Activated CD4-positive, alpha-beta memory T cell treated with anti-CD3 and anti-CD28 coated beads, Interleukin-2, amount 10 ng/mL, durations not matched to agents 7 days and 5 days (primary cell): ENCODE data around the gene RIPPLY3. TPM values are rescaled to one million over a fixed set of nuclear protein-coding genes. Genes with fewer than 3 reads are reported as not detected.

Experiments
- CTCF ChIA-PET: fragments of 350-600 bp; sonication (Branson Sonifier 250); formaldehyde crosslinking; loops from one replicate; lab custom pipeline; 2021; ENCODE audit warnings: antibody characterized with exemption, inconsistent platforms; lab: Charles Lee
- POLR2A ChIA-PET: fragments of 350-600 bp; sonication (Branson Sonifier 250); formaldehyde crosslinking; loops from one replicate; lab custom pipeline; 2021; ENCODE audit warnings: antibody characterized with exemption; lab: Charles Lee
- DNase-seq: peaks from one replicate; pipeline ENCODE4 v3.0.0-alpha.2; 2020
- H3K27ac Mint-ChIP-seq: one replicate; pipeline ENCODE4 v1.8.0; 2021; ENCODE audit warnings: mild to moderate bottlenecking, mixed read lengths
- H3K27me3 Mint-ChIP-seq: one replicate; pipeline ENCODE4 v1.8.0; 2021; ENCODE audit warnings: mixed read lengths
- H3K36me3 Mint-ChIP-seq: one replicate; pipeline ENCODE4 v1.8.0; 2021; ENCODE audit warnings: low read depth, mixed read lengths
- H3K4me1 Mint-ChIP-seq: one replicate; pipeline ENCODE4 v1.8.0; 2021; ENCODE audit warnings: mixed read lengths
- H3K4me3 Mint-ChIP-seq: one replicate; pipeline ENCODE4 v1.8.0; 2021; ENCODE audit warnings: mild to moderate bottlenecking, mixed read lengths
- H3K9me3 Mint-ChIP-seq: one replicate; pipeline ENCODE4 v1.8.0; 2021; ENCODE audit warnings: mixed read lengths
- total RNA-seq, 2 experiments: library from RNA; stranded (reverse); gene quantifications; one replicate each; pipeline ENCODE4 v1.2.3, GENCODE V29; 2021

Gene RIPPLY3
- total RNA-seq, 2 experiments from 2014 or later: not detected

DNA sequence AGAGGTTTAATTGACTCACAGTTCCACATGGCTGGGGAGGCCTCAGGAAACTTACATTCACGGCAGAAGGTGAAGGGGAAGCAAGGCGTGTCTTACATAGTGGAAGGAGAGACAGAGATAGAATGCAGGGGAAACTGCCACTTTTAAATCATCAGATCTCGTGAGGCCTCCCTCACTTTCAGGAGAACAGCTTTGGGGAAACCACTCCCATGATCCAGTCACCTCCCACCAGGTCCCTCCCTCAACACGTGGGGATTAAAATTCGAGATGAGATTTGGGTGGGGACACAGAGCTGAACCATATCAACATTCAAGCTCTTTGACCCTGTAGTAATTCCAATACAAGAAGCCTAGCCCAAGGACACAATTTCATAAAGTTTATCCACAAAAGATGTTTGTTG, 52.7 kb downstream of the RIPPLY3 start:
- CTCF ChIA-PET: no interaction called here

DNA sequence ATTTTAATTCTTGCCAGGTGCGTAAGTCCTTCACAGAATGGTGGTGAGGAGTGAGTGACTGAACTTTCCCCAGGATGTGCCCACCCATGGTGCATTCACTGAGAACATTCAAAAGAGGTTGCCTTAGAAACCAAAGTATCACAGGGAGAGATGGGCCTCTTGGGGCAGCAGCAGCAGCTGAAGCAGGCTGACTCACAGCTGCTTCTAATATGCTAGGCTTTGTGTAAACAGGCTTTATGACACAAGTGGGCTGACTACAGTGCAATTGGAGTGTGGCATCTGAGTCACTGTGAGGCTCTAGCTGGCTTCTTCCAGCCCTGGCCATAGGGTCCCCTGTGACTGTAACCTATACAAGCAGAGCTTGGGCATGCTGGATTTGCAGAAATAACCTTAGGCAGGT, 53.8 kb downstream of the RIPPLY3 start:
- Mint-ChIP-seq H3K36me3 (no peaks in the 10 kb centered on the region), H3K27me3 (no peaks in the 10 kb centered on the region), H3K4me1 (no peaks in the 10 kb centered on the region), H3K4me3 (no peak overlapping the region), H3K9me3 (no peaks in the 10 kb centered on the region), H3K27ac (no peak overlapping the region)
- POLR2A ChIA-PET: no interaction called here
- CTCF ChIA-PET: no interaction called here
- DNase-seq: no peak

More for the DNA sequence above, 52.7 kb downstream of the RIPPLY3 start:
- POLR2A ChIA-PET: no interaction called here
- H3K4me1 Mint-ChIP-seq: no peaks in the 10 kb centered on the region
- no peak for DNase-seq
- H3K9me3 Mint-ChIP-seq: no peaks in the 10 kb centered on the region
- no peaks in the 10 kb centered on the region for H3K36me3 Mint-ChIP-seq
- no peak overlapping the region for H3K27ac Mint-ChIP-seq
- peaks cover 3% of the 10 kb centered on the region for H3K27me3 Mint-ChIP-seq
- no peak overlapping the region for H3K4me3 Mint-ChIP-seq

DNA sequence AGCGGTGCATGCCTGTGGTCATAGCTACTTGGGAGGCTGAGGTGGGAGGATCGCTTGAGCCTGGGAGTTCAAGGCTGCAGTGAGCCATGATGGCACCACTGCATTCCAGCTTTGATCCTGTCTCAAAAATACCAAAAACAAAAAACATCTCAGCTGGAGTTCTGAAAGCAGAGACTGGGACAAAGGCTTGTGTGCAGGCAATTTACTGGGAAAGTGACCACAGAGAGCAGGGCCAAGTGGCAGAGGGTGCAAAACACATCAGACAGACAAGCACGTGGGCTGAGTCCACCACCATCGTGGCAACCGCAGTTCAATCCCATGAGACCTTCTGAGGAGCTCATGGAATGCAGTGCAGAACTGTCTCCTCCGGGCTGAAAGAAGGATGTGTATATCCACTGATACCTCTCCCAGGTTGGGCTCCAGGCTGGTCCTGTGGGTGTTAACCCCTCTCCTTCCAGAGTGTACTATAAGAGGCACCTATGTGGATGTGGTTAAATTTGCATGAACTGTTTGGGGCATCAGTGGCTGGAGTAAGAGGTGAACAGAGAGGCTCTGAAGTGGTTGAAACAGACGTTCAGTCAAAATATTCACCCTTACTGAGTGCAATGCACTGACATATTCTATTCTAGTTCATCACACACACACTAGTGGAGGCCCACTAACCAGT, 55.6 kb downstream of the RIPPLY3 start:
- Mint-ChIP-seq H3K4me1 (no peaks in the 10 kb centered on the region), H3K36me3 (peaks cover 3% of the 10 kb centered on the region), H3K9me3 (no peaks in the 10 kb centered on the region), H3K27me3 (no peaks in the 10 kb centered on the region), H3K27ac (no peak overlapping the region), H3K4me3 (no peak overlapping the region)
- no peak for DNase-seq
- POLR2A ChIA-PET: no interaction called here
- CTCF ChIA-PET: no interaction called here

DNA sequence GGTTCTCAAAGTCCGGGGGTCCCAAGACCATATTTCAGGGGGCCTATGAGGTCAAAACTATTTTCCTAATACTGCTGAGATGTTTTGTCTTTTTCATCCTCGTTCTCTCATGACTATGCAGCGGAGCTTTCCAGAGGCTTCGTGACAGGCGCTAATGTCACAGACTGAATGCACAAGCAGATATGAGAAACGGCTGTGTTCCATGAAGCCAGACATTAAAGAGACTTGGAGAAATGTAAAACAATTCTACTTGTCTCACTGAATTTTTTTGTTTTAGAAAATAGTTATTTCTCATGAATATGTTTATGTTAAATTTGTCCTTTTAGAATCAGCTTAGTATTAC, 56.1 kb downstream of the RIPPLY3 start:
- POLR2A ChIA-PET: no interaction called here
- Mint-ChIP-seq H3K36me3 (peaks cover 3% of the 10 kb centered on the region), H3K27me3 (no peaks in the 10 kb centered on the region), H3K4me3 (no peak overlapping the region), H3K9me3 (no peaks in the 10 kb centered on the region), H3K4me1 (no peaks in the 10 kb centered on the region), H3K27ac (no peak overlapping the region)
- DNase-seq: no peak
- CTCF ChIA-PET: no interaction called here

DNA sequence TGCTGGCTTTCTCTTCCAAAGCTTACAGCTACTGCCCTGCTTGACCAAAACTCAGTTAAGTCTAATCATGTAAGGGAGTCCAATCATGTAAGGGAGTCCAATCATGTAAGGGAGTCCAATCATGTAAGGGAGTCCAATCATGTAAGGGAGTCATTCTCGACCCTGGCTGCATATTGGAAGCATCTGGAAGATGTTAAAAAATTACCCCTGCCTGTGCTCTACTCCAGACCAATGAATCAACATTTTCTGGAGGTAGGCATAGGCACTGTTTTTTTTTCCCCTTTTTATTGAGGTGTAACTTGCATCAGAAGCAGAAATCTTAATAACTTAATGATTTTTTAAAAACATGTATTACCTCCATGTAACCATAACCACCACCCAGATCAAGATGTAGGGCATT, 56.9 kb downstream of the RIPPLY3 start:
- peaks cover 3% of the 10 kb centered on the region for H3K36me3 Mint-ChIP-seq
- no peaks in the 10 kb centered on the region for H3K4me1 Mint-ChIP-seq
- H3K27ac Mint-ChIP-seq: no peak overlapping the region
- DNase-seq: no peak
- H3K4me3 Mint-ChIP-seq: no peak overlapping the region
- no peaks in the 10 kb centered on the region for H3K9me3 Mint-ChIP-seq
- CTCF ChIA-PET: no interaction called here
- H3K27me3 Mint-ChIP-seq: no peaks in the 10 kb centered on the region
- POLR2A ChIA-PET: no interaction called here

DNA sequence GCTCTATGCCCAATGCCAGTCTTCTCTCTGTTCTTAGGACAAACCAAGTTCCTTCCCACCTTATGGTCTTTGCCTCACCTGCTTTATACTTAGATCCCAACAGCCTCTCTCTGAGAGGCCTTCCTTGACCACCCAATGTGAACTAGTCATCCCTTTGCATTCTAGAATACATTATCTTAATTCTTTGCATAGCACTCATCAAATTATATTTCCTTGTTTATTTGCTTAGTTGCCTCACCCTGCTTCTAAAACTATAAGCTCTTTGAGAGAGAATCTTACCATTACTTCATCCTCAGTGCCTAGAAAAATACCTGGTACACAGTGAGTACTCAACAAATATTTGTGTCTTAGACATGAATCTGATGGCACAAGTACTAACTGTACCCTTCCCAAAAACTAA, 58.3 kb downstream of the RIPPLY3 start:
- ChIA-PET POLR2A (no interaction called here), CTCF (no interaction called here)
- H3K9me3 Mint-ChIP-seq: no peaks in the 10 kb centered on the region
- no peak overlapping the region for H3K27ac Mint-ChIP-seq
- no peak for DNase-seq
- no peaks in the 10 kb centered on the region for H3K4me1 Mint-ChIP-seq
- H3K36me3 Mint-ChIP-seq: peaks cover 6% of the 10 kb centered on the region
- H3K27me3 Mint-ChIP-seq: no peaks in the 10 kb centered on the region
- no peak overlapping the region for H3K4me3 Mint-ChIP-seq

DNA sequence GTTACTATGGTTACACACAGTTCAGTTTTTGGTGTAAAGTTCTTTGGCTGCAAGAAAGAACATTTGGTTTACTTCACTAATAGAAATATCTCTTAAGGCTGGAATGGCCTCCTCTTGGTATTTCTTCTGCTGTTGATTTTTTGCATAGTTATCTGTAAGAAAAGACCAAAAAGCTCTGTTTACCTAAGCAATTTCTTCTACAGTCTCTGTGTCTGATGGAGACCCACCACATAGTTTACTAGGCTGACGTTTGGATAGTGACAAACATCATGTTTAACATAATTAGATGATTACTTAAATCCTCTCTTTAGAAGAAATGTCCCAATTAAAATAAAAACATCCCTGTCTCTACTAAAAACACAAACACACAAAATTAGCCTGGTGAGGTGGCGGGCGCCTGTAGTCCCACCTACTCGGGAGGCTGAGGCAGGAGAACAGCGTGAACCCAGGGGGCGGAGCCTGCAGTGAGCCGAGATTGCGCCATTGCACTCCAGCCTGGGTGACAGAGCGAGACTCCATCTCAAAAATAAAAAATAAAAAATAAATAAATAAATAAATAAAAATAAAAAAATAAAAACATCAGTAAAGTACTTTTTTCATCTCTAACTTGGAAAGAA, 59.2 kb downstream of the RIPPLY3 start:
- Mint-ChIP-seq H3K27ac (no peak overlapping the region), H3K27me3 (no peaks in the 10 kb centered on the region), H3K9me3 (no peaks in the 10 kb centered on the region), H3K4me1 (peaks cover 5% of the 10 kb centered on the region), H3K36me3 (peaks cover 11% of the 10 kb centered on the region), H3K4me3 (no peak overlapping the region)
- POLR2A ChIA-PET: no interaction called here
- CTCF ChIA-PET: no interaction called here
- DNase-seq: no peak

Other genes starting within 250 kb of the RIPPLY3 start
- gene HLCS, start 40.0 kb upstream of the RIPPLY3 start, total RNA-seq: 10 to 100 TPM; 13.3 to 13.9 TPM
- gene PIGP, start 66.4 kb downstream of the RIPPLY3 start, total RNA-seq: 10 to 100 TPM; 17.2 TPM
- 10 to 100 TPM; 43.9 to 44.5 TPM for gene TTC3, start 66.6 kb downstream of the RIPPLY3 start, total RNA-seq